EL (cell line): ENCODE measurements around the gene CCDC73.
A peak's percentile ranks its signal among the peaks of the same experiment; 100 is the strongest.

Source experiments
- DNase-seq: peaks from one replicate; pipeline ENCODE4 v3.0.0-alpha.2; 2016

The CCDC73 gene

DNA sequence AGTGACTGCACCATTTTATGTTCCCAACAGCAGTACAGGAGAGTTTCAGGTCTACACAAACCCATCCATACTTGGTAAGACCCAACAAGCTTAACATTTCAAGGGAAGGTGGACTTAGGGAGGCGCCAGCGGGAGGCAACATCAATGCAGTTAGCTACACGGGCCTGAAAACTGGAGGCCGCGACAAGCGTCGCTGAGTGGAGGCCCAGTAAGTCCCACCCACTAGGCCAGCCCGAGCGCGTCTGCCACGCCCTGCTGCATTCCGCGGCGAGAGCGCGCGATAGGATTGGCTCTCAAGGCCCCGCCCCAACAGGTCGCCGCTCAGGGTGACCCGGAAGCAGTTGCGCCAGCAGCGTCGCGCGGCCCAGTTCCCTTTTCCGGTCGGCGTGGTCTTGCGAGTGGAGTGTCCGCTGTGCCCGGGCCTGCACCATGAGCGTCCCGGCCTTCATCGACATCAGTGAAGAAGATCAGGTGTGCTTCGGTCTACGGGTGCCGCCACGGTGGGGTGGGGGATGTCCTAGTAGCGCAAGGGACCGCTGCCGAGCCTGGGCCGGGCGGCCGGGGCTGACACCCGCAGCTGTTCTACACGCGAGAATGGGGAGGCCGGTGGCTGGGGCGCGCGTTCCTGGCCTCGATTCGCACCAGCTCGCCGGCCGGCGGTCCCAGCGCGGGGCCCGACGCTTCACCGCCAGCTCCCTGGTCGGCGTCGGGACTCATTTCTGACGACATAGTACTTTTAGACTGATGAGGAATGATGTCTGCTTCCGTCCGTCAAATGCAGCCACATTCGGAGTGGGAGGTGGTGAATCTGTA is 210.8 kb downstream of the CCDC73 start, which contains the start of gene EIF3M:
Gene EIF3M (plus strand): TSS at position 373 of the 813 bp plus-strand sequence. CDS start 57 bp downstream, at position 430.
- DNase-seq, result peak; percentile 95

- no peak for DNase-seq
Measured at GRCh38 chr11:32581556-32581955, 212.9 kb downstream of the CCDC73 start.

DNA sequence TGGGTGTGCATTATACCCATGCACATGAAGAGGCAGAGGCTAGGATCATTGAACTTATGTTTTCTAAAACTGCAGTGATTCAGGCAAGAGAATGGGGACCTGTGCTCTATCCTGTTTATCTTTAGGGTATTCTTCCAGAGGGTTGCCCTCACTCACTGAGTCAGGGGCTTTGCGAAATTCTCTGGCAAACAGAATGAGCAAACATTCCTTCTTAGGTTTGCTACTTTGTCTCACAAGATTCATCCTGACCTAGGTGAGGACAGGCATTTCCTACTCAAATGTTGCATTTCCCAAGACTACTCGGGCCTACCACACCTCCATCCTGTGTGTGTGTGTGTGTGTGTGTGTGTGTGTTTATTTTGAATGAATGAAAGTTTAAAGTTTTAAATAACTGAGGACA is 213.5 kb downstream of the CCDC73 start:
- DNase-seq, result peak; percentile 12

- no peak for DNase-seq
Measured at GRCh38 chr11:32576456-32576855, 218.0 kb downstream of the CCDC73 start.

- no peak for DNase-seq
Measured at GRCh38 chr11:32575070-32575469, 219.4 kb downstream of the CCDC73 start.

GRCh38 chr11:32574421-32574820 is 220.0 kb downstream of the CCDC73 start:
- no peak for DNase-seq

DNA sequence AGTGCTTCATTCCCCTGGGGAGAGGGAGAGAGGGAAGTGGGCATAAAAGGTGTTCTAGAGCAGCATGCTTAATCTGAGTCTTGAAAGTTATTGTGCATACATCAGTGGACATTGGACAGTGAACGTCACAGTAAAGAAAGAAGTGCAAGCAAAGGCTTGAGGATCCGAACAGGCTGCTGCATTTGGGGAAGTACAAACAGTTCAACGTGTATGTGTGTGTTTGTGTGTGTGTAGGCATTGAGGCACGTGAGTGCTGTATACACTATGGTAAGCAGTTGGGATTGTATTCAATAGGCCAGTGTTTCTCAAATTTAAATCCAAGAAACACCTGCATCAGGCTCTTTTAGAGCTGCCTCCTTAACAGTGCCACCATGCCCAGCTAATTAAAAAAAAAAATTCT is 221.2 kb downstream of the CCDC73 start:
- no peak for DNase-seq

DNA sequence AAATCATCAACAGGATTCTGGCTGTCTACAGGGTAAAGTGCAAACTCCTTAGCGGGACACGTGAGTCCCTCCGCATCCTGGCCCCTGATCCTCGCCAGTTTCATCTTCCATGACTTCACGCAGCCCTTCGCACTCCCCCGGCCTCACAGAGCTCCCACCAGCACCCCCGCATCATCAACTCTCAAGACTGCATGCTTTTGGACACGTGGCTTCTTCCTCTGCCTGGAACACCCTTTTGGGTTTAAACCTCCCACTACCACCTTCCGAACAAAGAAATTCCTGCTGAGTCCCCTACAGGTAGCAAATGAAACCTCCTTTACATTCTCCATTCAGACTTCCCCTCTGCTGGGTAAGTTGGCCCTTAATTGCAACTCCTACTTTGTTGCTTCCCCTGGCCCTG is 223.4 kb downstream of the CCDC73 start:
- no peak for DNase-seq

DNA sequence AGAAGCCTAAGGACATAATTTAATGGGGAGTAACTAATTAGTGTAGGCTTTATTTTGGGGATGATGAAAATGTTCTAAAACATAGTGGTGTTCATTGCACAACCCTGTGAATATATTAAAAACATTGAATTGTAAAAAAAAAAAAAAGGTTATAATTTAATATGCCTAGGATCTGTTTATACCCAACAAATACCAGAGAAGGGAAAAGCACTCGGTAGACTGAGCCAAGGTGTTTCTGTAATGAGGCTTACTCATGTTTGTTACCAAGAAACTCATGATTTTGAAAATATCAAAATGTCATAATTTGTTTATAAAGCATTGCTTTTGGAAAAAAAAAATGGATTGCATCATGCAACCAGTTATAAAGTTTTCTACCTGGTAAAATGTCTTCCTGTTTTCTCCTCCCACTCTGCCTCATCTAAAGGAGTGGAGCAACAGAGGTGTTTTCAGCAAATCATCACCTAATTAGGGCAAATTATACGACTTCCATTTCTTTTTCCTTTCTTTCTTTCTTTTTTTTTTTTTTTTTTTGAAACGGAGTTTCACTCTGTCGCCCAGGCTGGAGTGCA is 225.1 kb downstream of the CCDC73 start:
- no peak for DNase-seq

GRCh38 chr11:32567154-32567553 is 227.3 kb downstream of the CCDC73 start:
- DNase-seq, result no peak

DNA sequence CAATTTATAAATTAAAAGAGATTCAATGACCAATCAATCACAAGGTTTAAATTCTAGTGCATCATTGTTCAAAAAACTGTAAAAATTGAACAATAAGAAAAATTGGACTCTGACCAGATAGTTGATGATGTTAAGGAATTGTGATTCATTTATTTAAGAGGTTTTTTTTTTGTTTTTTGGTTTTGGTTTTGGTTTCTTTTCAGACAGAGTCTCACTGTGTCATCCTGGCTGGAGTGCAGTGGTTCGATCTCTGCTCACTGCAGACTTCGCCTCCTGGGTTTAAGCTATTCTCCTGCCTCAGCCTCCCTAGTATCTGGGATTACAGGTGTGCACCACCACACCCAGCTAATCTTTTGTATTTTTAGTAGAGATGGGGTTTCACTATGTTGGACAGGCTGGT is 227.9 kb downstream of the CCDC73 start:
- no peak for DNase-seq

GRCh38 chr11:32563600-32563959 is 230.9 kb downstream of the CCDC73 start:
- no peak for DNase-seq

- no peak for DNase-seq
Measured at GRCh38 chr11:32562839-32563599, 231.4 kb downstream of the CCDC73 start.

- DNase-seq, result no peak
Measured at GRCh38 chr11:32561835-32562234, 232.6 kb downstream of the CCDC73 start.

- DNase-seq, result no peak
Measured at GRCh38 chr11:32555895-32556294, 238.6 kb downstream of the CCDC73 start.

DNA sequence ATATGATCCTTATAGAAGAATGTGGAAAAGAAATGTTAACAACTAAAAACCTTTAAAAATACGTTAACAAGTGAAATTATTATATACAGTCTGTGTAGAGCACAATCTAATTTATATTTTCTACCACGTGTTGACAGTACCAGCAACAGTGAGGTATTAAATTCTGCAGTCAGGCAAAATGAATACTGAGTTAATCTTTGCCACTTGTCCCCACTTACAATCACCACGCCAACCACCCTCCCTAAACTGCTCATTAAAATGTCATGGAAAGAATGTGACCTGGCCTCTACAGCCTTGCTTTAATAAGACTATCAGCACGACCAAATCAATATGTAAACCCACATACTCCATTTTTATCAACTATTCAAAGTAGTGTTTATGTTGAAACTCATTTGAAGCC is 239.4 kb downstream of the CCDC73 start:
- DNase-seq, result no peak
